GDM1 (cell line): ENCODE data around the gene KCNJ9.
"Not testable (repeated sequence)": the region's sequence is repeated elsewhere in the genome, so short reads cannot be mapped to it uniquely, and the experiment has no call there.

ENCODE experiments used
- DNase-seq: peaks from one replicate; lab custom pipeline; 2025; lab: John Stamatoyannopoulos, UW

Gene KCNJ9

GRCh38 chr1:160103658-160104408, 22.5 kb downstream of the KCNJ9 start:
- no peak for DNase-seq

- DNase-seq: peak; percentile 1
Measured at GRCh38 chr1:160104486-160104885, 23.1 kb downstream of the KCNJ9 start.

- DNase-seq: no peak
Measured at GRCh38 chr1:160105155-160105554, 23.8 kb downstream of the KCNJ9 start.

DNA sequence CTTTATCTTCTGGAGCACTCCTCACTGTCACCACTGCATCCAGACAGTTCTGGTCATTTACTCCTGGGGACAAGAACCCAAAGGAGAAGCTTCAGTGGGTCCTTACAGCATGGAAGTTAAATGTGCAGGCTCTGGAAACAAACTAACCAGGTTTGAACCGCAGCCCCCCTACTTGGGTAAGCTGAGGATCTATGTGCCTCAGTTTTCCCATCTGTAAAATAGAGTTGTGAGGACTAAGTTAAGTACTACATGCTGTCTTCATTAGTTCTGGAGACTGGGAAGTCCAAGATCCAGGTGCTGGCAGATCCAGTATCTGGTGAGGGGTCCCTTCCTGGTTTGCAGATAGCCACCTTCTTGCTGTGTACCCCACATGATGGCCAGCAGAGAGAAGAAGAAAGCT, 26.2 kb downstream of the KCNJ9 start:
- DNase-seq: no peak

- DNase-seq: peak; percentile 1
Measured at GRCh38 chr1:160108888-160109662, 27.7 kb downstream of the KCNJ9 start.

- no peak for DNase-seq
Measured at GRCh38 chr1:160109686-160110085, 28.3 kb downstream of the KCNJ9 start.

GRCh38 chr1:160111462-160111861, 30.1 kb downstream of the KCNJ9 start:
- not testable (repeated sequence) for DNase-seq

DNA sequence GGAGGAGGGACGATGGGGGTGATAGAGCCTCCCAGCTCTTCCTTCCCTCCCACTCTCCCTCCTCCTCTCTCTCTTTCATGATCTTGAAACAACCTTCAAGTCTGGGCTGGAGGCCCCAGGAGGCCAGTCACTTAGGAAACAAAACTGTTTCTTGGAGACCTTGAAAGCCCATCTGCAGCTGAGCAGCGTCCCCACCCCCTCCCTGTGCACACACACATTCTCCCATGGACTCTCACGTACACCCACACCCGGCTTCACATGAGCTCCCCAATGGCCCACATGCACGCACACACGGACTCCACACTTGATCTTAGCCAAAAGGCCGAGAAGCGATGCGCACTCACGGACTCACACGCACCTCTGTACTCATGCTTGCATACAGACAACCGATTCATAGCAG, 31.0 kb downstream of the KCNJ9 start:
- no peak for DNase-seq

GRCh38 chr1:160113407-160113806, 32.1 kb downstream of the KCNJ9 start:
- no peak for DNase-seq

- DNase-seq: no peak
Measured at GRCh38 chr1:160114085-160114484, 32.7 kb downstream of the KCNJ9 start.

DNA sequence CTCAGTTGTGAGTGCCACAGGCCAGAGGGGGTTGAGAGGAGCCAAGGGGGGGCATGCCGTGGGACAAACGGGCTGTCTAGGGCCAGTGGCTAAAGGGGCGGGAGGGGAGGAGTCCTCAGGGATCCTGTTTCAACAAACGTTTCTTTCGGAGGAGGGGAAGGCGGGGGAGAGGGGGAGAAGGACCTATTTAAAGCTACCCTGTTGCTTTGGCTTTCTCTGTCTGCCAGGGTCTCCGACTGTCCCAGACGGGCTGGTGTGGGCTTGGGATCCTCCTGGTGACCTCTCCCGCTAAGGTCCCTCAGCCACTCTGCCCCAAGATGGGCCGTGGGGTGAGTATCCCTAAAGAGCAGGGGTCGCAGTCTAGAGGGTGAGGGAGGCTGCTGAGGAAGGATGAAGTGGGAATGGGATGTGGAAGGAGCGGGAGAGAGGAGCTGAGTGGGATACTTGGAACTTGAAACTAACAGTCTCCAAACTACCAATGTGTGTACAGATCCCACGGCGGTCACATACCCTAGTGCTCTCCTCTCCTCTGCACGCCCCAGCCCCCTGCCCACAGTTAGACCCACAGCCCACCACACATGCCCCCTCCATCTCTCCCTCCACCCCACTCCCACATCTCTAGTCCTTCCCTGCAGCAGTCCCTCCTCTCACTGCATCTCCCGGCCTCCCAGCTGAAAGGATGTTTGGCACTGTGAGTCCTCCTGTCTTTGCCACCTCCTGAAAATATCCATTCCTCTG, 34.4 kb downstream of the KCNJ9 start, which contains the start of gene ATP1A2:
TSS of gene ATP1A2 (plus strand) at position 215 of the 738 bp plus-strand sequence. CDS start at position 318, 103 bp downstream.
- DNase-seq: no peak

- no peak for DNase-seq
Measured at GRCh38 chr1:160116283-160117147, 35.2 kb downstream of the KCNJ9 start.

DNA sequence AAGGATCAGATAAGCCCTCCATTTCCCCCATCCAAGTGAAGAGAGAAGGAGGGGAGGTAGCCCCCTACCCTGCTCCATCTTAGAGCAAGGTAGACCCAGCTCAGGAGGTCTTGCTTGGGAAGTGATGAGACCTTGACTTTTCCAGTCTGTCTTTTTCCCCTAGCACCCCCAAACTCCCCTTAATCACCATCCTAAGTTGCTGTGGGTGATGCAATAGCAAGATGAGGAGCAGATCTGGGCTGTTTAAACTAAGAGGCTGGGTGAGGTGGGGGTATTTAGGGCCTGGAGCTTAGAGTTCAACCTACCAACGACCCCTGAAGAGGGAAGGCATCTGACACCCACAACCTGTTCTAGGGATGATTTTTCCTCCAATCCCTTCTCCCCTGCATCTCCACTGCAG, 36.0 kb downstream of the KCNJ9 start:
- DNase-seq: no peak

DNA sequence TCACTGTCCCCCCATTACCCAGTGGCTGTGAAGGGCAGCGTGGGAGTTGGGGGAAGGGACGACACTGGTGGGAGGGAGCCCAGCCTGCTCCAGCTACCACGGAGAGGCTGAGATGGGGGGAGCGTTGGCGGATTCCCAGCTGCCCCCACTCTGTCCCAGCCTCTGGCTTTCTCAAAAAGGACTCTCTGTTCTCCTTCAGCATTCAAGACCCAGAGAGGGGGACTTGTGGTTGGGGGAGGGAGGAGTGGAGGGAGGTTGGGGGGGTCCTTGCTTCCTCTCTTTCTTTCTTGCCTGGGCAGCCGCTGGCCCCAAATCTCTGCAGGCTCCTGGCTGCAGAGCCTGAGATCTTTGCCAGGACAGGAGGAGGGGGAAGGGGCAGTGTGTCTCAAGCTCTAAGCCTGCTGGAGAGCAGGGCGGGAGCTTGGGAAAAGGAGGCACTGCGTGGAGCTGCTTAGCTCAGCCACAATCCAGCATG, 36.4 kb downstream of the KCNJ9 start:
- no peak for DNase-seq

GRCh38 chr1:160118928-160119327, 37.6 kb downstream of the KCNJ9 start:
- DNase-seq: no peak

- no peak for DNase-seq
Measured at GRCh38 chr1:160120797-160121196, 39.5 kb downstream of the KCNJ9 start.

DNA sequence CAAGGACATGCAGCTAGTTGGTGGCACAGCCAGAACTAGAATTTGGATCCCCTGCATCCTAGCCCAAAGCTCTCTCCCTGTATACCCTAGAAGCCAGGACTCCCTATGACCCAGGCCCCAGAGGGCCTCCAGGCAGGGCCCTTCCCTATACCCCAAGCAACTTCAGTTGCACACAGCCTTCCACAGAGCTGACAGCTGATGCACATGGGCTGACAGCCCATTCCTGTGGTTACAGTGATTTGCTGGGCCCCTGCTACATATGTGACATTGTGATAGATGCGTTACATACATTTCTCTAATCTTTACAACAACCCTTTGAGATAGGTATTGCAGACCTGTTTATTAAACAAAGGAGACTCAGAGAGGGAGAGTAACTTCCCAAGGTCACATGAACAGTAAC, 40.0 kb downstream of the KCNJ9 start:
- DNase-seq: no peak

DNA sequence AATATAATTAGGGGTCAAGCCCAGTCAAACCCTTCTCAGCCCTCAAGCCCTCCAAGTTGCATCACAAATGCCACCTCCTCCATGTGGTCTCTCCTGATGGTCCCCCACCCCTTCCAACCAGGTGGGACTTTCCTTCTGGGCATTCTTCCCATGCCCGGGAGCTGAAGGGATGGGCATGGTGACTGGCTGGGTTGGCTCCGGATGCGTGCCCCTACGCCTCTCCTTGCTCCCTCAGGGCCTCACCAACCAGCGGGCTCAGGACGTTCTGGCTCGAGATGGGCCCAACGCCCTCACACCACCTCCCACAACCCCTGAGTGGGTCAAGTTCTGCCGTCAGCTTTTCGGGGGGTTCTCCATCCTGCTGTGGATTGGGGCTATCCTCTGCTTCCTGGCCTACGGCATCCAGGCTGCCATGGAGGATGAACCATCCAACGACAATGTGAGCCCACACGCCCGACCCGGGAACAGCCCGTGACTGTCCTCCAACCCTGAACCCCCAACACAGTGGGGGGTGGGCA, 41.7 kb downstream of the KCNJ9 start:
- DNase-seq: no peak

DNA sequence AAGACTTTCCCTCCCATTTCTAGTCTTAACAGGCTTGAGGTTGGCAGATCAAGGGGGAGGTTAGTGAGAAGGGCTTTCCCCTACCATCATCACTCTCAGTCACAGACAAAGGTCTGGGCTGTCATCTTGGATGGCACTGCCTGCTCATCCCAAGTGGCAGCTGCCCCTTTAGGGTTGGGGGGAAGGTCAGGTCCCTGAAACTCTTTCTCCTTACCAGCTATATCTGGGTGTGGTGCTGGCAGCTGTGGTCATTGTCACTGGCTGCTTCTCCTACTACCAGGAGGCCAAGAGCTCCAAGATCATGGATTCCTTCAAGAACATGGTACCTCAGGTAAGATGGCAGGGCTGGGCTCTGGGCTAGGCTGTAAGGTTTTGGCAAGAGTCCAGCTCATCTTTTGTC, 42.4 kb downstream of the KCNJ9 start:
- DNase-seq: no peak

GRCh38 chr1:160124705-160125478, 43.6 kb downstream of the KCNJ9 start:
- no peak for DNase-seq
